A673 (cell line): ENCODE data around the gene ZNF169. TPM values are rescaled to one million over a fixed set of nuclear protein-coding genes. Genes with fewer than 3 reads are reported as not detected.
"Not testable (repeated sequence)": the region's sequence is repeated elsewhere in the genome, so short reads cannot be mapped to it uniquely, and the experiment has no call there.

Experiments
- BruUV-seq: library from RNA; stranded (reverse); fragments of 400-500 nt; replicated peaks from 2 replicates; lab custom pipeline; 2021; lab: Mats Ljungman, UMichigan
- CTCF ChIA-PET: fragments of 300-600 bp; sonication (Branson Sonifier 250); formaldehyde crosslinking; loops from one replicate; lab custom pipeline; 2022; ENCODE audit warnings: antibody characterized with exemption; lab: Charles Lee
- POLR2A ChIA-PET: fragments of 300-600 bp; sonication (Branson Sonifier 250); formaldehyde crosslinking; loops from one replicate; lab custom pipeline; 2022; ENCODE audit warnings: antibody characterized with exemption; ENCODE audit not compliant: low non-redundant PET; lab: Charles Lee
- DNase-seq: peaks from one replicate; pipeline ENCODE4 v3.0.0-alpha.2; 2015; ENCODE audit warnings: low spot score
- H3K27ac ChIP-seq: fragments of 200-600 bp; sonication (generic); 2 replicates; pipeline ENCODE4 v1.5.1; 2016; ENCODE audit warnings: mixed run types, low read depth, mild to moderate bottlenecking, mixed read lengths, antibody characterized with exemption, low read length; ENCODE audit not compliant: poor library complexity, severe bottlenecking
- H3K27me3 ChIP-seq: fragments of 200-600 bp; sonication (generic); replicated peaks from 2 replicates; pipeline ENCODE4 v1.6.1; 2017; ENCODE audit warnings: mixed run types, low read depth, mild to moderate bottlenecking, mixed read lengths, antibody characterized with exemption, low read length; ENCODE audit not compliant: insufficient read depth, poor library complexity
- H3K36me3 ChIP-seq: fragments of 200-600 bp; sonication (generic); 2 replicates; pipeline ENCODE4 v1.6.1; 2016; ENCODE audit warnings: mixed run types, mild to moderate bottlenecking, mixed read lengths, antibody characterized with exemption, low read length; ENCODE audit not compliant: insufficient read depth, poor library complexity, severe bottlenecking
- H3K4me1 ChIP-seq: fragments of 200-600 bp; sonication (generic); 2 replicates; pipeline ENCODE4 v1.6.1; 2017; ENCODE audit warnings: mixed run types, mild to moderate bottlenecking, mixed read lengths, antibody characterized with exemption, low read length; ENCODE audit not compliant: insufficient read depth, poor library complexity, severe bottlenecking
- H3K4me3 ChIP-seq: fragments of 200-600 bp; sonication (generic); 2 replicates; pipeline ENCODE4 v1.5.1; 2016; ENCODE audit warnings: low read depth, mixed run types, mild to moderate bottlenecking, mixed read lengths, low read length; ENCODE audit not compliant: poor library complexity, severe bottlenecking
- H3K9me3 ChIP-seq: fragments of 200-600 bp; sonication (generic); 2 replicates; pipeline ENCODE4 v1.6.1; 2016; ENCODE audit warnings: mixed run types, low read depth, mild to moderate bottlenecking, mixed read lengths, antibody characterized with exemption, low read length; ENCODE audit not compliant: poor library complexity, severe bottlenecking
- EZH2 ChIP-seq: fragments of 200-600 bp; sonication (generic); IDR thresholded peaks from 2 replicates; pipeline ENCODE4 v1.6.1; 2017; ENCODE audit warnings: borderline replicate concordance, low read depth, mild to moderate bottlenecking, mixed read lengths, antibody characterized with exemption, low read length; ENCODE audit not compliant: poor library complexity, severe bottlenecking
- intact Hi-C: fragments of 100-400 bp; cut with micrococcal nuclease; formaldehyde crosslinking; loops from one replicate; pipeline ENCODE4 v1.10.0; 2022; ENCODE audit not compliant: unreplicated experiment
- total RNA-seq: library from RNA; stranded (reverse); gene quantifications from 2 replicates; pipeline ENCODE4 v1.2.3, GENCODE V29; 2021
- TF ChIP-seq, protein P1 (sequence below): fragments of 300-800, 200-600 bp; sonication (generic); conservative IDR thresholded peaks from 2 replicates; pipeline ENCODE4 v1.5.1; 2017; ENCODE audit warnings: low read depth, mild to moderate bottlenecking, antibody characterized with exemption, low read length, moderate library complexity, mixed read lengths

Gene ZNF169
- total RNA-seq, 1 experiment from 2014 or later: 4.2 TPM

DNA sequence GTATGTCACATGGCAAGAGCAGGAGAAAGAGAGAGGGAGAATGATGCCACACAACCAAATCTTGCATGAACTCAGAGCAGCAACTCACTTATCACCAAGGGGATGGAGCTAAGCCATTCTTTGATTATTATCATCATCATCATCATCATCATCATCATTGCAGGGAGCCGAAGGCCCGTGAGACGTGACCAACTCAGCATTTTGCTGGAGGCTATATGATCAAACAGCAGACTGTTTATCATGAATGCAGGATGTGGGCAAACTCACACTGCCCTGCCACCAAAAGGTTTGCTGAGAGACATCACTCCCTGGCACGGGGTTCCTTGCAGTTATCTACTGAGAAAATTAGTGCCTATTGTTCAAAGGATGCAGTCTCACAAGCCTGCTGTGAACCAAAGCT lies 8.6 kb upstream of the ZNF169 start:
- Histone ChIP-seq H3K4me3 (no peak overlapping the region), H3K27ac (no peak overlapping the region), H3K9me3 (no peaks in the 10 kb centered on the region), H3K4me1 (no peaks in the 10 kb centered on the region), H3K36me3 (no peaks in the 10 kb centered on the region), H3K27me3 (peaks cover 2% of the 10 kb centered on the region)
- CTCF ChIA-PET: no interaction called here
- POLR2A ChIA-PET: interaction anchor here (0.6 kb wide), 1 partner anchor 1122 kb away, joined by 3 read pairs; no protein-coding TSS in a partner anchor
- intact Hi-C loops: no loop called here
- no TSS peak for BruUV-seq
- TF ChIP-seq EZH2: no peak
- TF ChIP-seq, protein P1, sequence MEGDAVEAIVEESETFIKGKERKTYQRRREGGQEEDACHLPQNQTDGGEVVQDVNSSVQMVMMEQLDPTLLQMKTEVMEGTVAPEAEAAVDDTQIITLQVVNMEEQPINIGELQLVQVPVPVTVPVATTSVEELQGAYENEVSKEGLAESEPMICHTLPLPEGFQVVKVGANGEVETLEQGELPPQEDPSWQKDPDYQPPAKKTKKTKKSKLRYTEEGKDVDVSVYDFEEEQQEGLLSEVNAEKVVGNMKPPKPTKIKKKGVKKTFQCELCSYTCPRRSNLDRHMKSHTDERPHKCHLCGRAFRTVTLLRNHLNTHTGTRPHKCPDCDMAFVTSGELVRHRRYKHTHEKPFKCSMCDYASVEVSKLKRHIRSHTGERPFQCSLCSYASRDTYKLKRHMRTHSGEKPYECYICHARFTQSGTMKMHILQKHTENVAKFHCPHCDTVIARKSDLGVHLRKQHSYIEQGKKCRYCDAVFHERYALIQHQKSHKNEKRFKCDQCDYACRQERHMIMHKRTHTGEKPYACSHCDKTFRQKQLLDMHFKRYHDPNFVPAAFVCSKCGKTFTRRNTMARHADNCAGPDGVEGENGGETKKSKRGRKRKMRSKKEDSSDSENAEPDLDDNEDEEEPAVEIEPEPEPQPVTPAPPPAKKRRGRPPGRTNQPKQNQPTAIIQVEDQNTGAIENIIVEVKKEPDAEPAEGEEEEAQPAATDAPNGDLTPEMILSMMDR: no peak
- DNase-seq: no peak

GRCh38 chr9:94256007-94256406 lies 3.1 kb upstream of the ZNF169 start:
- intact Hi-C loops: no loop called here
- BruUV-seq: no TSS peak
- Histone ChIP-seq H3K4me3 (no peak overlapping the region), H3K36me3 (no peaks in the 10 kb centered on the region), H3K27me3 (peaks cover 15% of the 10 kb centered on the region), H3K27ac (no peak overlapping the region), H3K4me1 (no peaks in the 10 kb centered on the region), H3K9me3 (no peaks in the 10 kb centered on the region)
- no peak for DNase-seq
- ChIA-PET CTCF (no interaction called here), POLR2A (no interaction called here)
- no peak for TF ChIP-seq EZH2
- TF ChIP-seq, protein P1: no peak

DNA sequence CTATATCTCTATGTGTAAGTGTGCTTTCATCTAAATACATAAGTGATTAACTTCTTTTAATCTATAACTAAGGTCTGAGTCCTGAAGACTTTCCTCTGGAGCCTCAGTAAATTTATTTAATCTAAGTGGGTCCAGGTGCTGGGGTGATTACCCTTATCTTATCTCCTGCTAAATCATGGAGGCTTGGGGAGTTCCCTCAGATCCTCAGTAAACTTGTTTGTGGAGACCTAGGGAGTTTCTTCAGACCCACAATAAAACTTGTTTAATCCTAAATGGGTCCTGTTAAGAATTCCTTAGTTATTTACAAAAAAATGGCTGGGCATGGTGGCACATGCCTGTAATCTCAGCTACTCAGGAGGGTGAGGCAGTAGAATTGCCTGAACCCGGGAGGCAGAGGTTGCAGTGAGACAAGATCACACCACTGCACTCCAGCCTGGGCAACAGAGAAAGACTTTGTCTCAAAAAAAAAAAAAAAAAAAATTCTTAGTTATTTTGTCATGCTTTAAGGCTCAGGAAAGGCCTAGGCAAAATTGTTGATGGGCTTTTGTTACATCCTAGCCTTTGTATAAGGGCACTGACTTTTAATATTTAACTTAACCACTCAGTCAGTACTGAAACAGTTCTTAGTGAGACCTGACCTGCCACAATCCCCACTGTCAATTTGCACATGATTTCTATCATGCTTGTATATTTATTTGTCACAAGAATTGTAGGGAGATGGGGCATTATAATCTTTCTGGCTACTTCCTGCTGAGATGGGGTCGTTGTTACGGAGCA lies 6.7 kb downstream of the ZNF169 start:
- BruUV-seq, POLR2A ChIA-PET, DNase-seq: not testable (repeated sequence)

DNA sequence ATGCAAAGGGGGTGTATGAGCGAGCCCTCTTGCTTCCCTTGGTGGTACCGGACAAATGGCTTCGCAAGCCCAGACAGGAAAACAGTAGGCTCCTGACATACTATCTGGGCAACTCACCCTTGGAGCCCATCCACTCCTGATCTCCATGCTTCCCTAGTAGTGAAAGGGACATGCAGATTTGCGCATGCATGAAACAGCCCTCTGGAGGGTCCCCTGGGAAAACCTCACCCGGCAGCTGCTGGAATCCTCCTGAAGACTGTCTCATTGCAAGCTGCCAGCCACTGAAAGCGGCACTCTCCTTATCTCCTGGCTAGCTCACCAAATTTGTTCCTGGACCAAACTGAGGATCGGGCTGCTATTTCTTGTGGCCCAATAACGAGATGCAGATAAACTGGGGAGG lies 10.2 kb downstream of the ZNF169 start:
- DNase-seq: peak; percentile 58
- H3K4me3 ChIP-seq: no peak overlapping the region
- no peaks in the 10 kb centered on the region for H3K4me1 ChIP-seq
- CTCF ChIA-PET: no interaction called here
- no peaks in the 10 kb centered on the region for H3K27me3 ChIP-seq
- BruUV-seq: no TSS peak
- TF ChIP-seq, protein P1: no peak
- TF ChIP-seq EZH2: no peak
- POLR2A ChIA-PET: no interaction called here
- intact Hi-C loops: no loop called here
- H3K9me3 ChIP-seq: peaks cover 12% of the 10 kb centered on the region
- H3K36me3 ChIP-seq: no peaks in the 10 kb centered on the region
- no peak overlapping the region for H3K27ac ChIP-seq

More for the DNA sequence above, 6.7 kb downstream of the ZNF169 start:
- H3K27me3 ChIP-seq, H3K27ac ChIP-seq, H3K36me3 ChIP-seq, intact Hi-C loops, H3K4me3 ChIP-seq, H3K4me1 ChIP-seq, CTCF ChIA-PET: not testable (repeated sequence)
- peaks cover 12% of the 10 kb centered on the region for H3K9me3 ChIP-seq
